ENCODE measurements around the gene TBX1.
"Not testable (repeated sequence)": the region's sequence is repeated elsewhere in the genome, so short reads cannot be mapped to it uniquely, and the experiment has no call there.

The TBX1 gene

DNA sequence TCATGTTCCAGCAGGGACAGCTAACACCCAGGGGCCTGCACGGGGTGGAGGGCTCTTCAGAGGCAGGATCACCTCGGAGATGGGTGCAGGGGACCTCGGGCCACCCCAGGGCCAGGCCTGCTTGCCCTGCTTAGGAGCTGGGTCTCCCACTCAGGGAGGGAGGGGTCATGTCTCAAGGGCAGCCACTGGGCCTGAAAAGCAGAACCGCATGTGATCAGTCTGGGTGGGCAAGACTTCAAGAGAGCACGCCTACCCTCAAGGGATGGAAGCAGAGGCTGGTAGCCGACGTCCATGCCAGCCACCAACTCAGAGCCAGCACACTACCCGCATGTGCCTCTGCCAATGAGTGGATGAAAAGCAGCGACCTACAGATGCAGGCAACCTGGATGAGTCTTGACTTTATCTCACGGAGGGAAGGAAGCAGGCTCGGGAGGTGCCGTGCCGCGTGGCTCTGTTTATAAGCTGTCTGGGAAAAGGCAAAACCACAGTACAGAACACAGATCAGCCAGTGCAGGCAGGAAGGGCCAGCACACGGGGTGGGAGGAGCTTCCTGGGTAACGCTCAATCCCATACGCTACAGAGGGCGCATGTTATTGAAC lies 16.0 kb downstream of the TBX1 start:
- no peak overlapping the region for H3K27ac ChIP-seq
- ChIA-PET POLR2A (ENCODE audit: low non-redundant PET) (no interaction called here), CTCF (interaction anchor here (0.7 to 1.2 kb wide), 2 partner anchors 46 to 484 kb away, joined by 3 read pairs; no protein-coding TSS in a partner anchor)
- TF ChIP-seq CTCF (conservative IDR thresholded peaks at IDR 0.05; ENCODE audit: low read depth) = no peak
- no peak for DNase-seq (ENCODE audit: low spot score)

- H3K27ac ChIP-seq; DNase-seq (ENCODE audit: low spot score); CTCF ChIA-PET; POLR2A ChIA-PET (ENCODE audit: low non-redundant PET): not testable (repeated sequence)
Measured at GRCh38 chr22:19777192-19777591, 16.6 kb downstream of the TBX1 start.

DNA sequence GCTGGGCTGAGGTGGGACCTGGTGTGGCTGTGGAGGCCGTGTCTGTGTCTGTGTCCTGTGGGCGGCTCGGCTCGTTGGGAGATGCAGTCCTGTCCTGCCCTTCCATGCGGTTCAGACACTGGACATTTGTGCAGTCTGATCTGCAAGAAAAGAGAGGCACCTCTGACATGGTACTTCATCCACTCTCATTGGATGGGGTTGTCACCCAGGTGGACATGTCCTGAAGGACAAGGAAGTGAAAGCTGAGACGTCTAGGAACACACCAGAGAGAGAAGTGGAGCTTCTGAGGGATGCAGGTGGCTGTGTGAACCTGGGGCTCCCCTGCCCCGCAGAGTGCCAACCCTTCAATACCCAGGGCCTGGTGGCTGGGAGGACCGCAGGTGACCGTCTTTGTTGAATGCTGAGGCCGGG lies 18.4 kb downstream of the TBX1 start:
- TF ChIP-seq CTCF (conservative IDR thresholded peaks at IDR 0.05; ENCODE audit: low read depth) = no peak
- H3K27ac ChIP-seq = no peak overlapping the region
- CTCF ChIA-PET = no interaction called here
- POLR2A ChIA-PET (ENCODE audit: low non-redundant PET) = no interaction called here
- no peak for DNase-seq (ENCODE audit: low spot score)

DNA sequence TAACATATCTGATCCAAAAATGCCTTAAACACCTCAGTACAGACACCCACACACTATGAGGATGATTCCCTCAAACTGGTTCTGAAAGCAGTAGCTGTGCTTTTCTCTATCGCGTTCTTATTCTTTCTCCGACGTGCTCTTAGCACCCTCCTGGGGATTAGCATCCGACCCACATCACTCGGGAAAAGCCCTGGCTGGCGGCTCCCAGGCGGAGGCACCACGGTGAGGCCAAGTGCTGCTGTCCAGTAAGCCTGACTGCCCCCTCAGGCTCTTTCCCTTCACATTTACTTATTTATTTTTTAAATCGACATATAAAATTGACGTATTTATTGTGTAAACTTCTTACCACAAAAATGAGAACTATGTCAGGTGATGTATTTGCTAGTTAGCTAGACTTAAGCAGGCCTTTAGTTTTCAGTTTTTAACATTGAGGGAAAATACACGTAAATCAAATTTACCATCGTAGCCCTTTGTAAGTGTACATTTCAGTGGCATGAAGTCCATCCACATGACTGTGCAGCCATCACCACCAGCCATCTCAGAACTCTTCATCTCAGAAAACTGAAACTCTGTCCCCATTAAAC lies 19.2 kb downstream of the TBX1 start:
- ChIA-PET POLR2A (ENCODE audit: low non-redundant PET) (no interaction called here), CTCF (no interaction called here)
- no peak for DNase-seq (ENCODE audit: low spot score)
- TF ChIP-seq CTCF (conservative IDR thresholded peaks at IDR 0.05; ENCODE audit: low read depth) = no peak
- H3K27ac ChIP-seq = no peak overlapping the region

DNA sequence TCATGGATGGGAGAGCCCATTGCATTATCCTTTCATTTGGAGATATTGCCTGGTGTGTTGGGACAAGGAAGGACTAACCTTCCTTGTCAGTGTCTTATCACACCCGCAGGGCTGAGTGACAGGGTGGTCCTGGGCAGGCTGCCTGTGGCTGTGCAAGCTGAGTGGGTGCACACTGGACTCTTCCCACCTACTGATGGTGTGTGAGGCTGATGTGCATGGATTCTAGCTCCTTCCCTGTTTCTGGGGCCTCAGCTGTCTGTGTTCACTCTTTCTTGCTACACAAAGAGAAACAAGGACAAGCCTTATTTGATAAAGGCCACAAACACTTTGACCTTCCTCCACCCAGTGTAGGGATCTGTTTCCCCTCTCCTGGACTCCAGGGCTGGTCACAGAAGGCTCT lies 22.0 kb downstream of the TBX1 start:
- H3K27ac ChIP-seq = no peak overlapping the region
- TF ChIP-seq CTCF (conservative IDR thresholded peaks at IDR 0.05; ENCODE audit: low read depth) = no peak
- ChIA-PET CTCF (interaction anchor here (0.6 kb wide), 2 partner anchors 69 to 152 kb away, joined by 3 to 4 read pairs; no protein-coding TSS in a partner anchor), POLR2A (ENCODE audit: low non-redundant PET) (no interaction called here)
- DNase-seq (ENCODE audit: low spot score) = no peak

DNA sequence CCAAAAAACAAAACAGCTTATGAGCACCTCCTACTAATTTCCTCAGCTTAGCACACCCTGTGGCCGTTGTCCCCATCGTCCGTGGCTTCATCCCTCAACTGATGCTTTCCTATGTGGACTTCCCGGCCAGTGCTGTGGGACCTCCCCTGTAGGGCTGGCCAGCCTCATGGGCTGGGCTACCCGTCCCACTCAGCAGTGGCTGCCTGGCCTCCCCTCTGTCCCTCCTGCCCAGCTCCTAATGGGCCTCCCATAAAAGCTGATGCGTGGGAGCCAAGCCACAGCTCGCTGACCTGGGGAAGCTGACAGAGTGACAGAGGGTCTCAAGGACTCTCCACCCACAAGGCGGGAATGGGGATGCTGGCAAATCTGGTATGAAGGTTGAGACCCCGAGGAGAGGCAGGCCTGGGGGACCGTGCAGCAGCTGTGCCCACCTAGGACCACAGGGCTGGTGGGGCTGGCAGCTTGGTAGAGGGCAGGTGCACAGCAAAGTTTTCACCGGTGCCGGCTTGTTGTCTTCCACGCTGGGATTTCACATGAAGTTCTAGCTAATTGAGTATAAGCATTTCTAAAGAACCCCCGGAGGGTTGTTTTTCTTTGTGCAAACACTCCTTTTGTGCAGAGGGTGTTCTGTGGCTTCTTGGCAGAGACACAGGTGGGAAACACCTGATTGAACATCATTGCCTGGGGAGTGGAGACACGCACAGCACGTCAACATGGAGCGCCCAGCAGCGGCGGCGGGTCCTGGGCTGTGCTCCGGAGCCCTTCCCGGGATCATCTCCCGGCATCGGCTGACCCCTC lies 23.2 kb downstream of the TBX1 start:
- no peak for DNase-seq (ENCODE audit: low spot score)
- TF ChIP-seq CTCF (conservative IDR thresholded peaks at IDR 0.05; ENCODE audit: low read depth) = no peak
- CTCF ChIA-PET = interaction anchor here (0.6 kb wide), 1 partner anchor 70 kb away, joined by 4 read pairs; no protein-coding TSS in a partner anchor
- no peak overlapping the region for H3K27ac ChIP-seq
- POLR2A ChIA-PET (ENCODE audit: low non-redundant PET) = no interaction called here

Measured in RWPE1 (cell line).